ENCODE results near the gene FALEC. TPM values are rescaled to one million over a fixed set of nuclear protein-coding genes. Genes with fewer than 3 reads are reported as not detected.

FALEC gene
- total RNA-seq, 1 experiment from 2014 or later: 1.0 TPM

GRCh38 chr1:150582371-150582770 lies 66.8 kb downstream of the FALEC start:
- H3K27me3 ChIP-seq (ENCODE audit: control insufficient read depth, insufficient read depth, low read length): no peaks in the 10 kb centered on the region
- no TSS peak for BruUV-seq (replicated peaks)
- CTCF ChIA-PET: no interaction called here
- no peaks in the 10 kb centered on the region for H3K4me1 ChIP-seq (ENCODE audit: control insufficient read depth, insufficient read depth, low read length)
- peaks cover 14% of the 10 kb centered on the region for H3K36me3 ChIP-seq (ENCODE audit: control insufficient read depth, insufficient read depth, low read length)
- no peak for DNase-seq (ENCODE audit: low read depth, low spot score)
- no peaks in the 10 kb centered on the region for H3K9me3 ChIP-seq (ENCODE audit: control insufficient read depth, insufficient read depth, low read depth, low read length)
- no peak for TF ChIP-seq SIN3A (IDR thresholded peaks at IDR 0.05; ENCODE audit: borderline replicate concordance, insufficient read depth, low read depth, low read length)
- TF ChIP-seq CTCF (IDR thresholded peaks at IDR 0.05): no peak
- TF ChIP-seq TCF7L2 (IDR thresholded peaks at IDR 0.05; ENCODE audit: low read depth, low read length): no peak
- no peak for TF ChIP-seq POLR2AphosphoS5 (IDR thresholded peaks at IDR 0.05; ENCODE audit: low read depth, low read length)
- TF ChIP-seq REST (IDR thresholded peaks at IDR 0.05; ENCODE audit: insufficient read depth in 1 of 2, low read depth in 2 of 2, low read length in 1 of 2): no peak
- POLR2A ChIA-PET: no interaction called here
- no peak overlapping the region for H3K4me3 ChIP-seq (ENCODE audit: low read depth in 2 of 2, low read length in 2 of 2)
- H3K27ac ChIP-seq (ENCODE audit: low read length): no peak overlapping the region
- in situ Hi-C loops (cut with HindIII; ENCODE audit: low pct_unique_long_range_greater_than_20kb, low sequenced_read_pairs): no loop called here
- intact Hi-C loops (cut with micrococcal nuclease; ENCODE audit: unreplicated experiment): no loop called here
- no peak for ATAC-seq

Small RNA genes lying within 50 kb of the gene (microRNA-seq; reads per million reads assigned to microRNA genes)
- not detected for gene MIR4257 (ENCODE audit: unreplicated experiment)
- not detected for gene MIR6878 (ENCODE audit: unreplicated experiment)

Other genes with a start within 250 kb of the FALEC start
- 146 TPM for gene APH1A, start 246.7 kb upstream of the FALEC start, total RNA-seq (2021; ENCODE audit: unreplicated experiment)
- gene C1orf54, start 243.0 kb upstream of the FALEC start, total RNA-seq (2021; ENCODE audit: unreplicated experiment): 0.39 TPM
- gene CIART, start 233.2 kb upstream of the FALEC start, total RNA-seq (2021; ENCODE audit: unreplicated experiment): 3.4 TPM
- 68.2 TPM for gene MRPS21, start 221.9 kb upstream of the FALEC start, total RNA-seq (2021; ENCODE audit: unreplicated experiment)
- 122 TPM for gene PRPF3, start 194.2 kb upstream of the FALEC start, total RNA-seq (2021; ENCODE audit: unreplicated experiment)
- 28.3 TPM for gene RPRD2, start 151.6 kb upstream of the FALEC start, total RNA-seq (2021; ENCODE audit: unreplicated experiment)
- 28.2 TPM for gene TARS2, start 28.3 kb upstream of the FALEC start, total RNA-seq (2021; ENCODE audit: unreplicated experiment)
- 2.2 TPM for gene ECM1, start 7.6 kb upstream of the FALEC start, total RNA-seq (2021; ENCODE audit: unreplicated experiment)
- 9.5 TPM for gene ADAMTSL4, start 33.7 kb downstream of the FALEC start, total RNA-seq (2021; ENCODE audit: unreplicated experiment)
- gene MCL1, start 63.9 kb downstream of the FALEC start, total RNA-seq (2021; ENCODE audit: unreplicated experiment): 126 TPM
- gene ENSA, start 113.9 kb downstream of the FALEC start, total RNA-seq (2021; ENCODE audit: unreplicated experiment): 207 TPM
- gene GOLPH3L, start 181.4 kb downstream of the FALEC start, total RNA-seq (2021; ENCODE audit: unreplicated experiment): 19.6 TPM
- gene HORMAD1, start 205.1 kb downstream of the FALEC start, total RNA-seq (2021; ENCODE audit: unreplicated experiment): not detected